ENCODE measurements around the gene HPRT1.

The HPRT1 gene

GRCh38 chrX:134544513-134545151, 84.7 kb downstream of the HPRT1 start:
- DNase-seq: no peak

- no peak for DNase-seq
Measured at GRCh38 chrX:134545510-134545909, 85.5 kb downstream of the HPRT1 start.

- DNase-seq: no peak
Measured at GRCh38 chrX:134546187-134546586, 86.2 kb downstream of the HPRT1 start.

GRCh38 chrX:134547047-134547679, 87.2 kb downstream of the HPRT1 start:
- DNase-seq: no peak

GRCh38 chrX:134548257-134549201, 88.6 kb downstream of the HPRT1 start:
- no peak for DNase-seq
